ENCODE measurements around the gene FLNC. TPM values are rescaled to one million over a fixed set of nuclear protein-coding genes. Genes with fewer than 3 reads are reported as not detected.

FLNC gene
- total and polyA plus RNA-seq, 2 donors (not counting 3 experiments of a cell fraction or from before 2014, with no cell fraction given), result 19.5 to 81.9 TPM

DNA sequence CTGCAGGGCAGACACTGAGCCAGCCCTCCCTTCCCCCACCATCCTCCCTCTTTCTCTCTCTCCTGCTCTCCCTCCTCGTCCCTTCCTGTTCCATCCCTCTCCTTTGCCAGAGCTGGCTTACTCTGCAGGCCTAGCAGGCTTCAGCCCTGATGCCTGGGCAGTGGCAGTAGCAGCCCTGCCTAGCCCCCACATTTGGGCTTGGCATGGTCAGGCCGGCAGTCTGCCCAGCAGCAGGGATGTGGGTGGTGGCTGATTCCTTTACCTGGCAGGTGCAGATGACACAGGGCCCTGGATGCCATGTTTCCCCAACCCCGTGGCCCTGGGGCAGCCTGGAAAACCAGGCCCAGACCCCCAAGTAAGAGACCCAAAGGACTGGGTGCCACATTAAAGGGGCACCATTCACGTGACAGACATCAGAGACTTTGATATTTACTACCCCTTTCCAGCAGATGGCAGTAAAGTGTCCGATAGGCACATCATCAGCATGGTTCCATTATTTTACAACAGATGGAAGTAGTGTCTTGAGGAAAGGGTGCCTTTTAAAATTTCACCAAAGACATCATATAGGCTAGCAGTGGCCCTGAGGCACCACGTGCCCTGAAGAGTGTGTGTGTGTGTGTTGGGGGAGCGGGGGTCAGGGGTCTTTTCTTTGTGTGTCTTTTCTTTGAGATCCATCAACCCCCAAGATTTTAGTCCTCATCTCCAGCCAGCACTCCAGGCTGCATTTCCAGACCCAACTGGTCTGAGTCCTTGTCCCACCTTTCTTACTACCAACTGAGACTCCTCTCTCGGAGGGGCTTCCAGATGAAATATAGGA, 74.4 kb downstream of the FLNC start:
- TF ChIP-seq GATA2 (IDR thresholded peaks at IDR 0.05; ENCODE audit: insufficient read depth, insufficient read length, low read depth, low read length), result no peak
- TF ChIP-seq POLR2A (IDR thresholded peaks at IDR 0.05; ENCODE audit: low read depth, low read length), result no peak
- no peak for TF ChIP-seq EZH2 (IDR thresholded peaks at IDR 0.05; ENCODE audit: borderline replicate concordance, low read depth, low read length, severe bottlenecking)
- TF ChIP-seq, protein P1, sequence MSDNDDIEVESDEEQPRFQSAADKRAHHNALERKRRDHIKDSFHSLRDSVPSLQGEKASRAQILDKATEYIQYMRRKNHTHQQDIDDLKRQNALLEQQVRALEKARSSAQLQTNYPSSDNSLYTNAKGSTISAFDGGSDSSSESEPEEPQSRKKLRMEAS (IDR thresholded peaks at IDR 0.05; ENCODE audit: insufficient read depth, insufficient read length), result no peak
- TF ChIP-seq, protein P2, sequence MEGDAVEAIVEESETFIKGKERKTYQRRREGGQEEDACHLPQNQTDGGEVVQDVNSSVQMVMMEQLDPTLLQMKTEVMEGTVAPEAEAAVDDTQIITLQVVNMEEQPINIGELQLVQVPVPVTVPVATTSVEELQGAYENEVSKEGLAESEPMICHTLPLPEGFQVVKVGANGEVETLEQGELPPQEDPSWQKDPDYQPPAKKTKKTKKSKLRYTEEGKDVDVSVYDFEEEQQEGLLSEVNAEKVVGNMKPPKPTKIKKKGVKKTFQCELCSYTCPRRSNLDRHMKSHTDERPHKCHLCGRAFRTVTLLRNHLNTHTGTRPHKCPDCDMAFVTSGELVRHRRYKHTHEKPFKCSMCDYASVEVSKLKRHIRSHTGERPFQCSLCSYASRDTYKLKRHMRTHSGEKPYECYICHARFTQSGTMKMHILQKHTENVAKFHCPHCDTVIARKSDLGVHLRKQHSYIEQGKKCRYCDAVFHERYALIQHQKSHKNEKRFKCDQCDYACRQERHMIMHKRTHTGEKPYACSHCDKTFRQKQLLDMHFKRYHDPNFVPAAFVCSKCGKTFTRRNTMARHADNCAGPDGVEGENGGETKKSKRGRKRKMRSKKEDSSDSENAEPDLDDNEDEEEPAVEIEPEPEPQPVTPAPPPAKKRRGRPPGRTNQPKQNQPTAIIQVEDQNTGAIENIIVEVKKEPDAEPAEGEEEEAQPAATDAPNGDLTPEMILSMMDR (IDR thresholded peaks at IDR 0.05; ENCODE audit: extremely low read depth in 1 of 2, insufficient read depth in 1 of 2, low read depth in 1 of 2, low read length in 2 of 2), result peak; percentile 48 to 54
- Histone ChIP-seq H3K4me1 (ENCODE audit: control insufficient read depth, extremely low read depth, insufficient read depth, low read length) (no peaks in the 10 kb centered on the region), H4K20me1 (replicated peaks; ENCODE audit: control insufficient read depth, extremely low read depth, insufficient read depth, low read length) (no peaks in the 10 kb centered on the region), H3K9me3 (replicated peaks; ENCODE audit: control insufficient read depth, insufficient read depth, low read length) (no peaks in the 10 kb centered on the region), H3K36me3 (ENCODE audit: control insufficient read depth in 2 of 2, extremely low read depth in 1 of 2, insufficient read depth in 2 of 2, low read length in 2 of 2) (no peaks in the 10 kb centered on the region), H3K79me2 (ENCODE audit: control insufficient read depth, insufficient read depth, low read length) (no peaks in the 10 kb centered on the region), H2AFZ (ENCODE audit: low read depth, low read length) (no peak overlapping the region), H3K4me3 (replicated peaks in 1 of 3; ENCODE audit: insufficient read depth in 1 of 3, low read depth in 1 of 3, low read length in 3 of 3) (no peak overlapping the region), H3K4me2 (ENCODE audit: insufficient read depth, low read length) (no peak overlapping the region), H3K27me3 (ENCODE audit: control insufficient read depth in 2 of 2, insufficient read depth in 2 of 2, low read length in 2 of 2) (peaks cover 11% of the 10 kb centered on the region in 2 experiments), H3K9ac (replicated peaks; ENCODE audit: extremely low read depth, insufficient read depth, low read length) (no peak overlapping the region), H3K9me1 (replicated peaks; ENCODE audit: control insufficient read depth, extremely low read depth, insufficient read depth, low read length) (no peaks in the 10 kb centered on the region), H3K27ac (ENCODE audit: insufficient read depth, low read depth, low read length) (no peak overlapping the region)
- intact Hi-C loops (cut with micrococcal nuclease), result loop anchor here (1.0 to 2.0 kb wide), 3 partner anchors 43 to 306 kb away; no protein-coding TSS in a partner anchor
- peak; percentile 85 for FAIRE-seq
- ChIA-PET POLR2A (no interaction called here), CTCF (interaction anchor here (1.0 to 2.6 kb wide), 4 partner anchors 185 to 305 kb away, joined by 3 to 47 read pairs (median 6); no protein-coding TSS in a partner anchor)
- no TSS peak for BruUV-seq (replicated peaks)
- dilution Hi-C loops (cut with MboI; ENCODE audit: extremely low pct_ligation_motif_present, low sequenced_read_pairs), result no loop called here
- DNase-seq (ENCODE audit: low read depth, low spot score), result peak; percentile 53

Data from endothelial cell of umbilical vein (primary cell).